HG03280 (cell line): ENCODE measurements around the gene GPR176.

ENCODE experiments used
- ATAC-seq: cut with Tn5 transposase; IDR thresholded peaks from one replicate; pipeline ENCODE4 v1.9.1; 2021; ENCODE audit warnings: mild to moderate bottlenecking, moderate library complexity; ENCODE audit not compliant: unreplicated experiment

GPR176 gene, protein sequence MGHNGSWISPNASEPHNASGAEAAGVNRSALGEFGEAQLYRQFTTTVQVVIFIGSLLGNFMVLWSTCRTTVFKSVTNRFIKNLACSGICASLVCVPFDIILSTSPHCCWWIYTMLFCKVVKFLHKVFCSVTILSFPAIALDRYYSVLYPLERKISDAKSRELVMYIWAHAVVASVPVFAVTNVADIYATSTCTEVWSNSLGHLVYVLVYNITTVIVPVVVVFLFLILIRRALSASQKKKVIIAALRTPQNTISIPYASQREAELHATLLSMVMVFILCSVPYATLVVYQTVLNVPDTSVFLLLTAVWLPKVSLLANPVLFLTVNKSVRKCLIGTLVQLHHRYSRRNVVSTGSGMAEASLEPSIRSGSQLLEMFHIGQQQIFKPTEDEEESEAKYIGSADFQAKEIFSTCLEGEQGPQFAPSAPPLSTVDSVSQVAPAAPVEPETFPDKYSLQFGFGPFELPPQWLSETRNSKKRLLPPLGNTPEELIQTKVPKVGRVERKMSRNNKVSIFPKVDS

DNA sequence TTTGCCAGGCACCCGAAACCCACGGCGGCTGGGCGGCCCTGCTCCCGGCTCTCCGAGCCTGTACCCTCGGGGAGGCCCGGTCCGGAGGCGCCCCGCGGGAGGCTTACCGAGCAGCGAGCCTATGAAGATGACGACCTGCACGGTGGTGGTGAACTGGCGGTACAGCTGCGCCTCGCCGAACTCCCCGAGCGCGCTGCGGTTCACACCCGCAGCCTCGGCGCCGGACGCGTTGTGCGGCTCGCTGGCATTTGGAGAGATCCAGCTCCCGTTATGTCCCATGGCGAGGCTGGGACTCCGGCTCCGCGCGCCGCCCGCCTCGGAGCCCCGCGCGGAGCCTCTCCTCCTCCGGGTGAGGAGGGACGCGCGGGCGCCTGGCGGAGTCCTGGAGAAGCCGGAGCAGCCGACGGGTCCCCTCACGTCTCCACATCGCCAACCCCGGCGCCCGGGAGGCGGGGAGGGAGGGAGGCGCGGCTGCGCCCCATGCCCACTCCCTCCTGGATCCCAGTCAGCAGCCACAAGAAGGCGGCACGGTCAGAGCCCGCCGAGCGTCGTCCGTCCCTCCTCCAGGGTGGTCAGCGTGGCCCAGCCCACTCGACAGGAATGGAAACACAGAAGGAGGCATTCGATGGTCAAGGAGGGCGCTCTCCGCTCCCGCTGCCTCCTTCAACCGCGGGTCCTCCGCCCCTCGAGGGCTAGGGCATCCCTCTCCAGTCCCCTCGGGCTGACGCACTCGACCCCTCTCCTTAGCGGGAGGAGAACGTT, at the start of gene GPR176:
Gene GPR176 (minus strand): TSS at position 519 of the 762 bp plus-strand sequence. CDS start 240 bp downstream, at position 279.
- ATAC-seq: no peak

DNA sequence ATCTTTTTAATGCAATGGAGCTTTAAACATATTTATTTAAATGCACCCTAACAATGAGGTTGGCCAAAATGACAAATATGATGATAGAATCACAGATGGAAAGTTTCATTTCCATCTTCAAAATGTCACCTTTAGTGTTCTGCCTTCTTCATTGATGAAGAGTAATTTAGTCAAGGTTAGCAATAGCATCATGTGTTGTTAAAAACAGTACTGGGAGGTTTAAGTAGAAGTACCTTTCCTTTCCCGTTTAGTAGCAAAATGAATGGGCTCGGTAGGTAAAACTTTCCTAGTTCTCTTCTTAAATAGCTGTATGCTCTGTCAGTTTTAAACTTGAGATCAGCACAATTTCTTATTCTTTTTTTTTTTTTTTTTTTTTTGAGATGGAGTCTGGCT, 48.9 kb upstream of the GPR176 start:
- ATAC-seq: no peak

DNA sequence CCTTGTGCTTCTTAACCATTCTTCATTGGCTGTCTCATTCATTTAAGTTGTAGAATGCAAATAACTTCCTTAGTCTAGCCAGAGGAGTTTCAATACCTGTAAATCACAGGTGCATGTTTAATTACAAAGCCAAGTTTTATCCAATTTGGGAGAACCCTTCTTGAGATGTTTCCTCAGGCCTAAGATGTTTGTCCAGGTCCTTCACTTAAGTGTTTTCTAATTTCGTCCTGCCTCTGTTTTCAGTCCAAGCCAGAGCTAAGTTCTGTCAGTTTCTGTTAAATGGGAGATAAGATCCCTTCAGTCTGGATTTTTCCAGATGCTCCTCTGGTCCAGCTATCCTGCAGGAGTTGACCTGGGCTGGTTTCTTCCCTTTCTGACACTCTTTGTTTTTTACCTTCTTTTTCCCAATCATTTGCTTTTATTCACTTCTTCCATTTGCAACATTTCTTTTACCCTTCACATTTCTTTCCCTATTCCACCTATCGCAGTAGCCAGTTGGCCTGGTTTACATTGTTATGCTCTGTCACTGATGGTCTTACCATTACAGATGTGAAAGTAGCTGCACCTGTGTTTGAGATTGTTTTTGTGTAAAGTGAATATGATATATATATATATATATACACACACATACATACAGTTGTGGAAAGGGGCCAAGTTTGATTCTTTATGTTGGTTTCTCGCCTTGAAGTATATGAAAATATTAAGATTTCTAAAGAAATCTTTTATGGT, 48.4 kb upstream of the GPR176 start:
- no peak for ATAC-seq

GRCh38 chr15:39966521-39966920, 46.5 kb upstream of the GPR176 start:
- no peak for ATAC-seq

DNA sequence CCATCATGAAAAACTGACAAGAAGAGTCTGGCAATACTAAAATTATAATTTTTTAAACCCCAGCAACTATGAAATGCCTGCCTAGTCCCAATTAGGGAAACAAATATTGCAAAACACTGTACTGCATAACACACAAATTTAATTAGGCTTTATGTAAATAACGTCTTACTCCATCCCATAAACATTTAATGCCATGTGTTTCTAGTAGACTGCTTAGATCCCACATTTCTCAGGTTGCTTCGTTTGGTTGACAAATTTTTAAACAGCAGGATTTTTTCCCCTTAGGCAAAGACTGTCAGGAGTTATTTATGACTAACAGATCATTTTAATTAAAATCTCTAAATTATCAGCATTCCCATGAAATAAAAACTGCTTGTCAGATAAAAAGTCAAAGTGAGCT, 43.7 kb upstream of the GPR176 start:
- no peak for ATAC-seq

- ATAC-seq: no peak
These were observed 41.0 kb upstream of the GPR176 start for GRCh38 chr15:39961051-39961450.

- no peak for ATAC-seq
These were observed 40.3 kb upstream of the GPR176 start for GRCh38 chr15:39960411-39960810.

- ATAC-seq: no peak
These were observed 39.3 kb upstream of the GPR176 start for GRCh38 chr15:39959411-39959810.

- ATAC-seq: no peak
These were observed 37.4 kb upstream of the GPR176 start for GRCh38 chr15:39957481-39957880.

GRCh38 chr15:39953521-39953920, 33.5 kb upstream of the GPR176 start:
- no peak for ATAC-seq

DNA sequence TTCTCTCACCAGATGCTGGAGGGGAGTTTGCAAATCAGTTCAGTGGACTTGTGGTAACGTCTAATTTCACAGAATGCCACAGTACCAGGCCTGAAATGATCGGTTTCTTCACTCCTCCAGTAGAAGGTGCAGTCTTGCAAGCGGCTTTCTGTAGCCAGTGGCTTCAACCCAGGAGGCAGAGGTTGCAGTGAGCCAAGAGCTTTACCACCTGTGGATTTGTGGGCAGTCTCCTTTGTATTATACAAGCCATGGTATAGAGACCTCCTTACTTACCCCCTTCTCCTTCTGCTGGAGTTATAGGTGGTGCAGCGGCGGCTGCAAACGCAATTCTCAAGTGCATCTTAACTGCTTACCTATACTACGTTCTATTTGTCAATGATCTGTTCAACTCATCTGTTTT, 31.5 kb upstream of the GPR176 start:
- no peak for ATAC-seq

- no peak for ATAC-seq
These were observed 28.8 kb upstream of the GPR176 start for GRCh38 chr15:39948817-39949216.

GRCh38 chr15:39947401-39948197, 27.5 kb upstream of the GPR176 start:
- no peak for ATAC-seq

GRCh38 chr15:39946862-39947261, 26.8 kb upstream of the GPR176 start:
- no peak for ATAC-seq

DNA sequence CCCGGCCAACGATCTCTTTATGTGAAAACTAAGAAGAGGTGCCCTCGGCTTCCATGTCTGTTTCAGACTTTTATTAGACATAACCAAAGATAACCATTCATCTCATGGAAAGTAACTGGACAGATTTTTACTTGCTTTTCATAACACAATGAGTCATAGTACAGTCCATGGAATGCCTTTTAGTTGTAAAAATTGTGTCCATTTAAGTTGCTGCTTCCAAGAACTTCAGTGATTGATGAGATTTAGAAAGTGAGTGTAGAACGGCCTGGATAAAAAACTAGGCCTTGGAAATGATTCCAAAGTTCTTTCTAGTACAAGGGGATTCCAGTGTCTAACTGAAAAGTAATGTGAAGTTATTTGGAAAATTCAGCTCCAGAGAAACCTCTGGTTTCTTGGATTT, 24.7 kb upstream of the GPR176 start:
- ATAC-seq: no peak

GRCh38 chr15:39942753-39943150, 22.7 kb upstream of the GPR176 start:
- ATAC-seq: no peak

DNA sequence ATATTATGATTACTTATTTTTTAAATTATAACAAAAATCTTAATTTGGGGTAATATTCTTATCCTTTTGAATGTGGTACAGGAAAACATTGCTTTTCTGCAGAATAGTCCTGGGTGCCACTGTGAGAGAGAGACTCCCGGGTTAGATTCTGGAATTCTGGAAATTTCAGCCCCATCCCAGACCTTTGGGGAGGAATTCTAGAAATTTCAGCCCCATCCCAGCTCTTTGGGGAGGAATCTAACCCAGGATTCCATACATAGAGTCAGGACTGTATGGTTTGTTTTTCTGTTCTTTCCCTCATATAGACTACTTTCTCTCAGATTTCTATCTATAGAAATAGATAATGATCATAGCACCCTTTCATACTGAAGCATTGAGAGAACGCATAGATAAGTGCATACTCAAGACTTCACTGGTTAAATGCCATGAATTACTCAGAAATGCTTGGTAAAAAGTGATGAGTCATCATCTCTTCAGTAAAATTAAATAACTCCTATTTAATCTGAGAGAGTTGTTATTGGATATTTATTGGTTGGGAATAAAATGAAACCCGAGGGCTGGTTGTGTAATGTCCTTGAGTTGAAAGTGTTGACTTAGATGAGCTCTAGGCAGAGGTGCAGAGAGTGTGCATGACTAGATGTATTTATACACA, 22.2 kb upstream of the GPR176 start:
- ATAC-seq: no peak

DNA sequence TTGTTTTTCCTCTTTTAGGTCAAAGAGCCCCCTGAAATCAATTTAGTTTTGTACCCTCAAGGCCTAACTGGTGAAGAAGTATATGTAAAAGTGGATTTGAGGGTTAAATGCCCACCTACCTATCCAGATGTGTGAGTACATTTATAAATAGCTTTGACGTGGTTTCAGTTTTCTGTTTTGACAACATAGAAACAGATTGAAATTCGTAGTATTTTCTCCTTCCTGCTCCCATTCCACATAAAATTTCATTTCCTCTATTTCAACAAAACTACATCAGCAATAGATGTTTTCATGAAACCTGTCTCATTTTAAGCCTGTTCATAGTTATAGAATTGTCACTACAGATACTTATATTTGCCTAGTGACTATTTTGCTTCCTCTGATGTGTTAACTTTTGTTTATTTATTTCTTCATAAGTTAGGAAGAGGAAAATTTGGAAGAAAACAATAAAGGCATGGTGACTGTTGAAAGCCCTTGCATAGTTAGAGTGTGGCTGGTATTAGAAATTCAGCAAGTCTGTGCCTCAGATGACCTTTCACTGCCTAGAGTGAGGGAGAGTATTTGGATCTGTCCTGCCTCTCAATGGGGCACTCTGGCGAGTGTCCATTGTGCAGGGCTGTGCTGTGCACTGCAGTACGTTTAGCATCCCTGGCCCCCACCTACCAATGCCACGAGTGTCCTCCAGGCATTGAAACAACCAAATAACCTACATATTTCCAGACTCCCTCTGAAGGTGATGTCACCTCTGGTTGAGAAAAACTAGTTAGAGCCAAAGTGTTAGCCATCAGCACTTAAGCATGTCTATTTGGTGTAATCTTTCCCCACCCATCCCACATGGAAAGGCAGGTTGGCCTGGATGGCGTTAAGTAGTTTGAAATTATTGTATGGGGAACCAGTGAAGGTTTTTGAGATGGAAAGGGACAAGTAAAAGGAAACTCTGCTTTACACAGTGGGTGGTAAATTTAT, 19.7 kb upstream of the GPR176 start:
- peak; percentile 52 for ATAC-seq

DNA sequence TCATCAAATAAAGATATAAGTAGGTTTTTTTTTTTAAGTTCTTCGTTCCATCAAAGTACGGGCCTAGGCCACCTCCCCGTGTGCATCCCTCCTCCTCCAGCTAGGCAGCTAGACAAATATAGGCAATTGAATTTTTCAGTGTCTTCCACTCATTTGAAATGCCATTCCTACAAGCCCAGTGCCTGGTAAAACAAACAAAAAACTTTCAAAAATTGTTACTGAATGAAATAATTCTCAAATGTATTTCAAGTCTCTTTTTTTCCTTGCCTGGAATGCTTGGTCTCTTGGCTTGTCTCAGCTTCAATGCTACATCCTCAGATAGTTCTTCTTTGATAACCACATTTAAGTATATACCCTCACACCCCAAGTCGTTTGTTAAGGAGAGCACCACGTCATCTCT, 17.6 kb upstream of the GPR176 start:
- ATAC-seq: no peak
